ENCODE data around the gene PTGES3.

PTGES3 gene

GRCh38 chr12:56645717-56646446 is 42.2 kb downstream of the PTGES3 start, which contains the start of gene ATP5F1B:
Gene ATP5F1B (minus strand): TSS chr12:56645984. CDS start chr12:56645963, 21 bp downstream.
- H3K9me3 ChIP-seq (ENCODE audit: low read length), result no peaks in the 10 kb centered on the region
- H4K20me1 ChIP-seq (ENCODE audit: insufficient read depth, low read length), result no peaks in the 10 kb centered on the region
- peaks cover 22% of the 10 kb centered on the region for H3K4me1 ChIP-seq (ENCODE audit: insufficient read depth, low read length, severe bottlenecking)
- no peaks in the 10 kb centered on the region for H3K27me3 ChIP-seq (ENCODE audit: insufficient read depth, low read length)
- no peaks in the 10 kb centered on the region for H3K9me2 ChIP-seq (ENCODE audit: low read depth, low read length)
- H3K4me3 ChIP-seq (ENCODE audit: low read depth, low read length, poor library complexity, severe bottlenecking), result peak within 1 kb of the TSS; percentile 86
- TF ChIP-seq EZH2 (IDR thresholded peaks at IDR 0.05; ENCODE audit: borderline replicate concordance, low read length), result no peak
- peak within 1 kb of the TSS; percentile 81 for H3K27ac ChIP-seq (ENCODE audit: low read depth, low read length, poor library complexity, severe bottlenecking)
- H3F3A ChIP-seq (ENCODE audit: insufficient read depth, low read length), result no peaks in the 10 kb centered on the region
- H3K36me3 ChIP-seq (ENCODE audit: insufficient read depth, low read length), result peaks cover 43% of the 10 kb centered on the region
- peak within 1 kb of the TSS; percentile 94 for H3K9ac ChIP-seq (ENCODE audit: low read length)
- H2AFZ ChIP-seq (ENCODE audit: low read length), result no peak within 1 kb of the TSS
- peak within 1 kb of the TSS; percentile 96 for H3K4me2 ChIP-seq (ENCODE audit: low read length)
- H3K79me2 ChIP-seq (ENCODE audit: insufficient read depth, low read length), result peaks cover 32% of the 10 kb centered on the region

GRCh38 chr12:56645201-56645716 is 42.8 kb downstream of the PTGES3 start:
- no peaks in the 10 kb centered on the region for H3K9me2 ChIP-seq (ENCODE audit: low read depth, low read length)
- peak overlapping the region; percentile 73 for H3K27ac ChIP-seq (ENCODE audit: low read depth, low read length, poor library complexity, severe bottlenecking)
- H3K9ac ChIP-seq (ENCODE audit: low read length), result peak overlapping the region; percentile 94
- no peaks in the 10 kb centered on the region for H3K9me3 ChIP-seq (ENCODE audit: low read length)
- no peaks in the 10 kb centered on the region for H4K20me1 ChIP-seq (ENCODE audit: insufficient read depth, low read length)
- H3K27me3 ChIP-seq (ENCODE audit: insufficient read depth, low read length), result no peaks in the 10 kb centered on the region
- peak overlapping the region; percentile 86 for H3K4me3 ChIP-seq (ENCODE audit: low read depth, low read length, poor library complexity, severe bottlenecking)
- peaks cover 22% of the 10 kb centered on the region for H3K4me1 ChIP-seq (ENCODE audit: insufficient read depth, low read length, severe bottlenecking)
- peak overlapping the region; percentile 96 for H3K4me2 ChIP-seq (ENCODE audit: low read length)
- no peak overlapping the region for H2AFZ ChIP-seq (ENCODE audit: low read length)
- H3K36me3 ChIP-seq (ENCODE audit: insufficient read depth, low read length), result peaks cover 49% of the 10 kb centered on the region
- TF ChIP-seq EZH2 (IDR thresholded peaks at IDR 0.05; ENCODE audit: borderline replicate concordance, low read length) (no peak), CTCF (IDR thresholded peaks at IDR 0.05; ENCODE audit: low read length) (no peak)
- H3K79me2 ChIP-seq (ENCODE audit: insufficient read depth, low read length), result peaks cover 32% of the 10 kb centered on the region
- H3F3A ChIP-seq (ENCODE audit: insufficient read depth, low read length), result no peaks in the 10 kb centered on the region

- H3K79me2 ChIP-seq (ENCODE audit: insufficient read depth, low read length), result peaks cover 32% of the 10 kb centered on the region
- H4K20me1 ChIP-seq (ENCODE audit: insufficient read depth, low read length), result no peaks in the 10 kb centered on the region
- no peaks in the 10 kb centered on the region for H3K9me2 ChIP-seq (ENCODE audit: low read depth, low read length)
- H3K9me3 ChIP-seq (ENCODE audit: low read length), result no peaks in the 10 kb centered on the region
- no peak for TF ChIP-seq CTCF (IDR thresholded peaks at IDR 0.05; ENCODE audit: low read length)
- no peak for TF ChIP-seq EZH2 (IDR thresholded peaks at IDR 0.05; ENCODE audit: borderline replicate concordance, low read length)
- peak overlapping the region; percentile 96 for H3K4me2 ChIP-seq (ENCODE audit: low read length)
- no peaks in the 10 kb centered on the region for H3K27me3 ChIP-seq (ENCODE audit: insufficient read depth, low read length)
- peak overlapping the region; percentile 73 for H3K27ac ChIP-seq (ENCODE audit: low read depth, low read length, poor library complexity, severe bottlenecking)
- no peaks in the 10 kb centered on the region for H3F3A ChIP-seq (ENCODE audit: insufficient read depth, low read length)
- peaks cover 55% of the 10 kb centered on the region for H3K36me3 ChIP-seq (ENCODE audit: insufficient read depth, low read length)
- H3K4me3 ChIP-seq (ENCODE audit: low read depth, low read length, poor library complexity, severe bottlenecking), result peak overlapping the region; percentile 86
- peak overlapping the region; percentile 94 for H3K9ac ChIP-seq (ENCODE audit: low read length)
- no peak overlapping the region for H2AFZ ChIP-seq (ENCODE audit: low read length)
- peaks cover 22% of the 10 kb centered on the region for H3K4me1 ChIP-seq (ENCODE audit: insufficient read depth, low read length, severe bottlenecking)
These were observed 43.4 kb downstream of the PTGES3 start for GRCh38 chr12:56644654-56645053.

Measured in OCI-LY1 (cell line).